Endothelial cell (in vitro differentiated cells): Measurements from ENCODE around the gene LRP1B. TPM values are rescaled to one million over a fixed set of nuclear protein-coding genes. Genes with fewer than 3 reads are reported as not detected.

ENCODE experiments used
- DNase-seq: peaks from one replicate; pipeline ENCODE4 v3.0.0; 2021; ENCODE audit warnings: low spot score
- H3K27ac Mint-ChIP-seq: one replicate; pipeline ENCODE4 v1.8.0; 2021; ENCODE audit warnings: mixed read lengths, inconsistent platforms; ENCODE audit not compliant: unreplicated experiment
- H3K27me3 Mint-ChIP-seq: one replicate; pipeline ENCODE4 v1.8.0; 2021; ENCODE audit warnings: mild to moderate bottlenecking, moderate library complexity, mixed read lengths, inconsistent platforms; ENCODE audit not compliant: unreplicated experiment
- H3K36me3 Mint-ChIP-seq: one replicate; pipeline ENCODE4 v1.8.0; 2021; ENCODE audit warnings: mild to moderate bottlenecking, low read depth, mixed read lengths, inconsistent platforms; ENCODE audit not compliant: unreplicated experiment
- H3K4me1 Mint-ChIP-seq: one replicate; pipeline ENCODE4 v1.8.0; 2021; ENCODE audit warnings: mild to moderate bottlenecking, mixed read lengths, inconsistent platforms; ENCODE audit not compliant: unreplicated experiment
- H3K4me3 Mint-ChIP-seq: one replicate; pipeline ENCODE4 v1.8.0; 2021; ENCODE audit warnings: mild to moderate bottlenecking, mixed read lengths, inconsistent platforms; ENCODE audit not compliant: unreplicated experiment
- H3K9me3 Mint-ChIP-seq: one replicate; pipeline ENCODE4 v1.8.0; 2021; ENCODE audit warnings: mixed read lengths, inconsistent platforms; ENCODE audit not compliant: unreplicated experiment
- CTCF ChIP-seq: fragments of 200-600 bp; sonication (generic); IDR thresholded peaks from one replicate; pipeline ENCODE4 v1.5.0; 2021; ENCODE audit warnings: antibody characterized with exemption; ENCODE audit not compliant: unreplicated experiment
- total RNA-seq: library from RNA; stranded (reverse); fragmentation: NEBNext Ultra II Directional; extraction: Animal tissue kit (Norgen Biotek cat#: 25700); gene quantifications from one replicate; pipeline ENCODE4 v1.2.1, GENCODE V29; 2021; ENCODE audit not compliant: unreplicated experiment

The LRP1B gene
- total RNA-seq, 1 donor from 2014 or later = 1.4 TPM

- Mint-ChIP-seq H3K4me1 (no peaks in the 10 kb centered on the region), H3K4me3 (no peak overlapping the region), H3K9me3 (no peaks in the 10 kb centered on the region), H3K27me3 (no peaks in the 10 kb centered on the region), H3K27ac (no peak overlapping the region), H3K36me3 (no peaks in the 10 kb centered on the region)
- no peak for DNase-seq
- TF ChIP-seq CTCF = no peak
Measured at GRCh38 chr2:142174176-142174575, 43.4 kb upstream of the LRP1B start.

- no peaks in the 10 kb centered on the region for H3K27me3 Mint-ChIP-seq
- DNase-seq = no peak
- no peaks in the 10 kb centered on the region for H3K4me1 Mint-ChIP-seq
- no peaks in the 10 kb centered on the region for H3K9me3 Mint-ChIP-seq
- H3K4me3 Mint-ChIP-seq = no peak overlapping the region
- no peaks in the 10 kb centered on the region for H3K36me3 Mint-ChIP-seq
- no peak for TF ChIP-seq CTCF
- no peak overlapping the region for H3K27ac Mint-ChIP-seq
Measured at GRCh38 chr2:142170847-142171246, 40.0 kb upstream of the LRP1B start.

- peak; percentile 26 for DNase-seq
- H3K9me3 Mint-ChIP-seq = no peaks in the 10 kb centered on the region
Measured at GRCh38 chr2:142165790-142166189, 35.0 kb upstream of the LRP1B start.

GRCh38 chr2:142153601-142154000 lies 22.8 kb upstream of the LRP1B start:
- H3K9me3 Mint-ChIP-seq = no peaks in the 10 kb centered on the region
- H3K27ac Mint-ChIP-seq = no peak overlapping the region
- TF ChIP-seq CTCF = no peak
- DNase-seq = no peak
- no peak overlapping the region for H3K4me3 Mint-ChIP-seq
- no peaks in the 10 kb centered on the region for H3K36me3 Mint-ChIP-seq
- H3K27me3 Mint-ChIP-seq = no peaks in the 10 kb centered on the region
- H3K4me1 Mint-ChIP-seq = no peaks in the 10 kb centered on the region

More at GRCh38 chr2:142165790-142166189, 35.0 kb upstream of the LRP1B start:
- no peak overlapping the region for H3K4me3 Mint-ChIP-seq
- H3K27me3 Mint-ChIP-seq = no peaks in the 10 kb centered on the region
- H3K4me1 Mint-ChIP-seq = no peaks in the 10 kb centered on the region
- no peaks in the 10 kb centered on the region for H3K36me3 Mint-ChIP-seq
- H3K27ac Mint-ChIP-seq = no peak overlapping the region
- no peak for TF ChIP-seq CTCF

- TF ChIP-seq CTCF = no peak
- no peak for DNase-seq
- Mint-ChIP-seq H3K27me3 (no peaks in the 10 kb centered on the region), H3K27ac (no peak overlapping the region), H3K9me3 (no peaks in the 10 kb centered on the region), H3K4me3 (no peak overlapping the region), H3K36me3 (no peaks in the 10 kb centered on the region), H3K4me1 (no peaks in the 10 kb centered on the region)
Measured at GRCh38 chr2:142150453-142150852, 19.6 kb upstream of the LRP1B start.
